SK-N-SH (cell line): ENCODE data around the gene TBX6. TPM values are rescaled to one million over a fixed set of nuclear protein-coding genes. Genes with fewer than 3 reads are reported as not detected.

ENCODE experiments used
- CTCF ChIA-PET: fragments of 300-600, 350-600 bp; formaldehyde crosslinking; extraction: SDS; loops from one replicate; lab custom pipeline; 2021; lab: Yijun Ruan, JAX
- POLR2A ChIA-PET: fragments of 350-600 bp; sonication (Branson Sonifier 250); formaldehyde crosslinking; extraction: SDS; loops from one replicate; lab custom pipeline; 2020; ENCODE audit warnings: antibody characterized with exemption, inconsistent platforms; lab: Yijun Ruan, JAX
- DNase-seq: peaks from one replicate; pipeline ENCODE4 v3.0.0; 2012
- H2AFZ ChIP-seq: fragments of 200-600 bp; sonication (generic); 2 replicates; pipeline ENCODE4 v1.8.1; 2016; ENCODE audit warnings: antibody characterized with exemption, mild to moderate bottlenecking, low read depth
- H3F3A ChIP-seq: fragments of 200-600 bp; sonication (generic); replicated peaks from 2 replicates; pipeline ENCODE3; 2016; ENCODE audit warnings: antibody characterized with exemption, mild to moderate bottlenecking; ENCODE audit not compliant: insufficient read depth
- H3K27ac ChIP-seq, 2 experiments: fragments of 200-500 bp in 1 of 2; fragments of 200-600 bp in 1 of 2; sonication (Bioruptor generic) in 1 of 2; sonication (generic), shearing (Covaris generic) in 1 of 2; 2 replicates each; pipeline versions ENCODE4 v1.5.1 to v1.6.1; 2014 to 2016; ENCODE audit warnings: low read depth in 2 of 2, inconsistent platforms in 1 of 2, low read length in 1 of 2, mild to moderate bottlenecking in 1 of 2, mixed read lengths in 1 of 2
- H3K27me3 ChIP-seq: fragments of 200-600 bp; sonication (generic), shearing (Covaris generic); 2 replicates; pipeline ENCODE4 v1.6.1; 2016; ENCODE audit warnings: mixed run types; ENCODE audit not compliant: insufficient read depth
- H3K36me3 ChIP-seq, 2 experiments: fragments of 200-500 bp in 1 of 2; fragments of 200-600 bp in 1 of 2; sonication (Bioruptor generic) in 1 of 2; sonication (generic) in 1 of 2; replicated peaks in 1 of 2; 2 replicates each; pipeline versions ENCODE3 to v1.5.1; 2014 to 2016; ENCODE audit warnings: low read length in 1 of 2, mild to moderate bottlenecking in 1 of 2; ENCODE audit not compliant: insufficient read depth in 2 of 2, control insufficient read depth in 1 of 2
- H3K4me1 ChIP-seq, 2 experiments: fragments of 200-500 bp in 1 of 2; fragments of 200-600 bp in 1 of 2; sonication (Bioruptor generic) in 1 of 2; sonication (generic), shearing (Covaris generic) in 1 of 2; 2 replicates each; pipeline versions ENCODE4 v1.5.1 to v1.6.1; 2014 to 2016; ENCODE audit warnings: low read depth in 1 of 2, low read length in 1 of 2, mixed run types in 1 of 2; ENCODE audit not compliant: insufficient read depth in 2 of 2, control insufficient read depth in 1 of 2
- H3K4me2 ChIP-seq: fragments of 200-600 bp; sonication (generic), shearing (Covaris generic); 2 replicates; pipeline ENCODE4 v1.6.1; 2017; ENCODE audit warnings: mixed run types
- H3K4me3 ChIP-seq, 2 experiments: fragments of 200-500 bp in 1 of 2; fragments of 200-600 bp in 1 of 2; sonication (Bioruptor generic) in 1 of 2; sonication (generic), shearing (Covaris generic) in 1 of 2; 2 replicates each; pipeline versions ENCODE4 v1.5.1 to v1.8.1; 2014 to 2016; ENCODE audit warnings: low read depth in 2 of 2, inconsistent platforms in 1 of 2, low read length in 1 of 2, mild to moderate bottlenecking in 1 of 2, mixed read lengths in 1 of 2, moderate library complexity in 1 of 2
- H3K79me2 ChIP-seq: fragments of 200-600 bp; sonication (generic); 2 replicates; pipeline ENCODE4 v1.8.1; 2017; ENCODE audit warnings: mild to moderate bottlenecking; ENCODE audit not compliant: insufficient read depth
- H3K9ac ChIP-seq: fragments of 200-600 bp; sonication (generic); 2 replicates; pipeline ENCODE4 v1.6.1; 2017; ENCODE audit warnings: mixed run types
- H3K9me2 ChIP-seq: fragments of 200-600 bp; sonication (generic); 2 replicates; pipeline ENCODE4 v1.6.1; 2017; ENCODE audit warnings: mixed run types
- H3K9me3 ChIP-seq: fragments of 200-600 bp; sonication (generic); 2 replicates; pipeline ENCODE4 v1.6.1; 2017; ENCODE audit warnings: mixed run types, mild to moderate bottlenecking, moderate library complexity
- H4K20me1 ChIP-seq: fragments of 200-600 bp; sonication (generic); 2 replicates; pipeline ENCODE4 v1.6.1; 2017; ENCODE audit warnings: mild to moderate bottlenecking, mixed run types; ENCODE audit not compliant: insufficient read depth
- CHD2 ChIP-seq: fragments of 150-350 bp; IDR thresholded peaks from 2 replicates; pipeline ENCODE4 v1.6.1; 2018; ENCODE audit warnings: low read length; ENCODE audit not compliant: partially characterized antibody
- FOXJ3 ChIP-seq: sonication (generic); formaldehyde crosslinking; IDR thresholded peaks from 2 replicates; pipeline ENCODE4 v1.5.1; 2020; ENCODE audit warnings: mild to moderate bottlenecking, missing genetic modification reagents
- GABPA ChIP-seq: IDR thresholded peaks from 2 replicates; pipeline ENCODE4 v1.4.0; 2012; ENCODE audit warnings: low read depth, mild to moderate bottlenecking
- MAX ChIP-seq: IDR thresholded peaks from 2 replicates; pipeline ENCODE4 v1.4.0; 2012; ENCODE audit warnings: low read depth
- MXI1 ChIP-seq: IDR thresholded peaks from 2 replicates; pipeline ENCODE4 v1.6.1; 2012; ENCODE audit warnings: mild to moderate bottlenecking, low read depth, low read length, improper control_type of control experiment
- NFIC ChIP-seq: IDR thresholded peaks from 2 replicates; pipeline ENCODE4 v1.4.0; 2012; ENCODE audit warnings: borderline replicate concordance
- NRF1 ChIP-seq: IDR thresholded peaks from 2 replicates; pipeline ENCODE4 v1.6.1; 2012; ENCODE audit warnings: low read depth, mild to moderate bottlenecking, low read length
- POLR2AphosphoS5 ChIP-seq: IDR thresholded peaks from 2 replicates; pipeline ENCODE4 v1.6.1; 2012; ENCODE audit warnings: low read depth, low read length
- RCOR1 ChIP-seq: fragments of 150-350 bp; IDR thresholded peaks from 2 replicates; pipeline ENCODE4 v1.6.1; 2017; ENCODE audit warnings: antibody characterized with exemption, low read length
- REST ChIP-seq: IDR thresholded peaks from 2 replicates; pipeline ENCODE4 v1.6.1; 2012; ENCODE audit warnings: mild to moderate bottlenecking, low read depth, low read length, moderate library complexity
- SMC3 ChIP-seq: IDR thresholded peaks from 2 replicates; pipeline ENCODE4 v1.6.1; 2012; ENCODE audit warnings: low read depth, low read length, improper control_type of control experiment
- TAF1 ChIP-seq: IDR thresholded peaks from 2 replicates; pipeline ENCODE4 v1.6.1; 2012; ENCODE audit warnings: low read depth, mild to moderate bottlenecking, low read length, moderate library complexity, borderline replicate concordance
- TEAD4 ChIP-seq: IDR thresholded peaks from 2 replicates; pipeline ENCODE4 v1.4.0; 2012; ENCODE audit warnings: mild to moderate bottlenecking, borderline replicate concordance; ENCODE audit not compliant: insufficient read depth
- WGBS: methylation state at CpG from one replicate; pipeline ENCODE4 v1.1.6; 2017; ENCODE audit warnings: low lambda C conversion rate; 5-methylcytosine and 5-hydroxymethylcytosine counted together
- polyA plus RNA-seq, 3 experiments: library from polyadenylated mRNA; depleted of rRNA; stranded (reverse); fragments of >200 nt; gene quantifications; 2 replicates each; pipeline ENCODE4 v1.2.3, GENCODE V29; 2012

The TBX6 gene
- polyA plus RNA-seq, 1 of the 3 experiments (the other 2 are of a cell fraction), result 0.18 TPM

- no peak for TF ChIP-seq REST
- TF ChIP-seq FOXJ3, result no peak
- TF ChIP-seq TEAD4, result no peak
- TF ChIP-seq MAX, result no peak
- TF ChIP-seq NFIC, result no peak
- TF ChIP-seq, all 33 proteins: peak for 0
These were observed 12.2 kb downstream of the TBX6 start (continued) for GRCh38 chr16:30079480-30079879.

GRCh38 chr16:30078744-30079143 is 13.0 kb downstream of the TBX6 start:
- H2AFZ ChIP-seq, result no peak overlapping the region
- WGBS, result 93% methylated on average over 7 of the region's 7 CpGs
- H3K27me3 ChIP-seq, result no peaks in the 10 kb centered on the region
- H3K9ac ChIP-seq, result no peak overlapping the region
- CTCF ChIA-PET, result interaction anchor here (0.7 to 5.1 kb wide), 4 partner anchors 10 to 46 kb away, joined by 3 to 49 read pairs (median 17); partner anchors contain the start of gene TBX6
- no peaks in the 10 kb centered on the region for H3K9me3 ChIP-seq
- H3K9me2 ChIP-seq, result no peaks in the 10 kb centered on the region
- TF ChIP-seq SMC3 (no peak), GABPA (no peak), REST (no peak), POLR2AphosphoS5 (no peak), CHD2 (no peak), NRF1 (no peak), NFIC (no peak), TAF1 (no peak), RCOR1 (no peak), MXI1 (no peak)
- no peak overlapping the region for H3K4me2 ChIP-seq
- peaks cover 5 to 18% of the 10 kb centered on the region in 2 experiments; a peak in 3 of 4 replicates for H3K4me1 ChIP-seq
- no peak overlapping the region for H3K4me3 ChIP-seq
- POLR2A ChIA-PET, result interaction anchor here (1.4 to 3.0 kb wide), 2 partner anchors 11 to 13 kb away, joined by 3 to 10 read pairs; partner anchors contain the start of gene TBX6
- peaks cover 43% of the 10 kb centered on the region for H4K20me1 ChIP-seq
- peaks cover 80% of the 10 kb centered on the region for H3K79me2 ChIP-seq
- peaks cover 42 to 48% of the 10 kb centered on the region in 2 experiments for H3K36me3 ChIP-seq
- peaks cover 23% of the 10 kb centered on the region for H3F3A ChIP-seq
- H3K27ac ChIP-seq, result no peak overlapping the region
- no peak for DNase-seq
